HEK293 (cell line): ENCODE measurements around the gene ADPRHL1.

Experiments used
- CTCF ChIA-PET: fragments of 350-600 bp; formaldehyde crosslinking; extraction: SDS; loops from one replicate; lab custom pipeline; 2021; ENCODE audit warnings: antibody characterized with exemption; lab: Yijun Ruan, JAX
- POLR2A ChIA-PET: fragments of 300-600 bp; formaldehyde crosslinking; extraction: SDS; loops from one replicate; lab custom pipeline; 2020; ENCODE audit warnings: antibody characterized with exemption, inconsistent platforms; lab: Yijun Ruan, JAX
- H3K27ac ChIP-seq: fragments of 200-500 bp; sonication (Bioruptor generic); 2 replicates; pipeline ENCODE4 v1.5.1; 2014; ENCODE audit warnings: low read depth, low read length, control low read depth, inconsistent platforms; ENCODE audit errors: extremely low read depth
- H3K36me3 ChIP-seq, 2 experiments: fragments of 200-500 bp in 1 of 2; sonication (Bioruptor generic) in 1 of 2; 1 replicate in 1 of 2; 2 replicates in 1 of 2; pipeline ENCODE4 v1.5.1; 2014 to 2017; ENCODE audit warnings: inconsistent platforms in 2 of 2, low read length in 2 of 2; ENCODE audit not compliant: control insufficient read depth in 2 of 2, insufficient read depth in 1 of 2
- H3K4me1 ChIP-seq: fragments of 200-500 bp; sonication (Bioruptor generic); 2 replicates; pipeline ENCODE4 v1.5.1; 2014; ENCODE audit warnings: mild to moderate bottlenecking, low read length, inconsistent platforms; ENCODE audit not compliant: control insufficient read depth, insufficient read depth
- H3K4me3 ChIP-seq: 2 replicates; pipeline ENCODE4 v1.5.1; 2011; ENCODE audit warnings: low read depth, mild to moderate bottlenecking, control low read depth, low read length, moderate library complexity
- H3K9me3 ChIP-seq: fragments of 200-500 bp; sonication (Bioruptor generic); 2 replicates; pipeline ENCODE4 v1.5.1; 2014; ENCODE audit warnings: low read depth, low read length, inconsistent platforms; ENCODE audit not compliant: control insufficient read depth, insufficient read depth
- EGR2 ChIP-seq: fragments of 450-650 bp; formaldehyde crosslinking; IDR thresholded peaks from 2 replicates; pipeline ENCODE4 v1.5.1; 2016; ENCODE audit warnings: low read depth, missing biosample characterization, missing genetic modification characterization
- GLI2 ChIP-seq: fragments of 450-650 bp; formaldehyde crosslinking; IDR thresholded peaks from 2 replicates; pipeline ENCODE4; 2017; ENCODE audit warnings: missing biosample characterization, missing genetic modification characterization, low read depth, borderline replicate concordance
- GLIS2 ChIP-seq: fragments of 450-650 bp; formaldehyde crosslinking; IDR thresholded peaks from 2 replicates; pipeline ENCODE4 v1.5.1; 2016; ENCODE audit warnings: missing biosample characterization, missing genetic modification characterization
- HOXA7 ChIP-seq: sonication (generic); formaldehyde crosslinking; IDR thresholded peaks from 2 replicates; pipeline ENCODE4 v1.8.1; 2022; ENCODE audit warnings: missing genetic modification reagents, borderline replicate concordance
- MEIS1 ChIP-seq: sonication (generic); formaldehyde crosslinking; IDR thresholded peaks from 2 replicates; pipeline ENCODE4 v1.8.1; 2022; ENCODE audit warnings: missing genetic modification reagents, mild to moderate bottlenecking, borderline replicate concordance
- OSR2 ChIP-seq: fragments of 450-650 bp; formaldehyde crosslinking; IDR thresholded peaks from 2 replicates; pipeline ENCODE4 v1.5.1; 2016; ENCODE audit warnings: missing biosample characterization, missing genetic modification characterization
- REPIN1 ChIP-seq: fragments of 450-650 bp; formaldehyde crosslinking; IDR thresholded peaks from 2 replicates; pipeline ENCODE4 v1.5.1; 2017; ENCODE audit warnings: missing biosample characterization, missing genetic modification characterization, low read depth
- TRIM28 ChIP-seq: IDR thresholded peaks from 2 replicates; pipeline ENCODE4 v1.6.1; 2011; ENCODE audit warnings: low read length, control low read depth, borderline replicate concordance
- YY2 ChIP-seq: fragments of 450-650 bp; formaldehyde crosslinking; IDR thresholded peaks from 2 replicates; pipeline ENCODE4 v1.5.1; 2016; ENCODE audit warnings: missing biosample characterization, missing genetic modification characterization
- ZBTB17 ChIP-seq: fragments of 450-650 bp; formaldehyde crosslinking; IDR thresholded peaks from 2 replicates; pipeline ENCODE4 v1.5.1; 2016; ENCODE audit warnings: missing biosample characterization, missing genetic modification characterization
- ZBTB8A ChIP-seq: fragments of 450-650 bp; formaldehyde crosslinking; IDR thresholded peaks from 2 replicates; pipeline ENCODE4 v1.5.1; 2016; ENCODE audit warnings: missing biosample characterization, missing genetic modification characterization
- ZFHX2 ChIP-seq: fragments of 450-650 bp; formaldehyde crosslinking; conservative IDR thresholded peaks from 2 replicates; pipeline ENCODE4 v1.5.1; 2016; ENCODE audit warnings: missing biosample characterization, missing genetic modification characterization
- ZNF114 ChIP-seq: fragments of 450-650 bp; formaldehyde crosslinking; IDR thresholded peaks from 2 replicates; pipeline ENCODE4 v1.5.0; 2017; ENCODE audit warnings: missing biosample characterization, missing genetic modification characterization
- ZNF140 ChIP-seq: fragments of 450-650 bp; formaldehyde crosslinking; IDR thresholded peaks from 2 replicates; pipeline ENCODE4 v1.5.1; 2016; ENCODE audit warnings: missing biosample characterization, missing genetic modification characterization
- ZNF174 ChIP-seq: fragments of 450-650 bp; formaldehyde crosslinking; IDR thresholded peaks from 2 replicates; pipeline ENCODE4 v1.5.0; 2017; ENCODE audit warnings: missing biosample characterization, mild to moderate bottlenecking, missing genetic modification characterization
- ZNF221 ChIP-seq: fragments of 450-650 bp; formaldehyde crosslinking; IDR thresholded peaks from 2 replicates; pipeline ENCODE4 v1.5.1; 2017; ENCODE audit warnings: missing biosample characterization, missing genetic modification characterization, borderline replicate concordance
- ZNF239 ChIP-seq: fragments of 450-650 bp; formaldehyde crosslinking; IDR thresholded peaks from 2 replicates; pipeline ENCODE4 v1.5.1; 2016; ENCODE audit warnings: missing biosample characterization, missing genetic modification characterization
- ZNF362 ChIP-seq: fragments of 450-650 bp; formaldehyde crosslinking; IDR thresholded peaks from 2 replicates; pipeline ENCODE4 v1.5.1; 2016; ENCODE audit warnings: missing biosample characterization, missing genetic modification characterization
- ZNF398 ChIP-seq: fragments of 450-650 bp; formaldehyde crosslinking; IDR thresholded peaks from 2 replicates; pipeline ENCODE4 v1.5.1; 2017; ENCODE audit warnings: missing biosample characterization, missing genetic modification characterization
- ZNF404 ChIP-seq: fragments of 450-650 bp; formaldehyde crosslinking; IDR thresholded peaks from 2 replicates; pipeline ENCODE4 v1.5.1; 2017; ENCODE audit warnings: missing biosample characterization, missing genetic modification characterization
- ZNF423 ChIP-seq: fragments of 450-650 bp; formaldehyde crosslinking; IDR thresholded peaks from 2 replicates; pipeline ENCODE4 v1.5.1; 2016; ENCODE audit warnings: missing biosample characterization, missing genetic modification characterization
- ZNF521 ChIP-seq: fragments of 450-650 bp; formaldehyde crosslinking; IDR thresholded peaks from 2 replicates; pipeline ENCODE4 v1.5.1; 2017; ENCODE audit warnings: missing biosample characterization, mild to moderate bottlenecking, missing genetic modification characterization
- ZNF530 ChIP-seq: fragments of 450-650 bp; formaldehyde crosslinking; IDR thresholded peaks from 2 replicates; pipeline ENCODE4 v1.5.1; 2016; ENCODE audit warnings: low read depth, missing biosample characterization, missing genetic modification characterization
- ZNF555 ChIP-seq: fragments of 450-650 bp; formaldehyde crosslinking; conservative IDR thresholded peaks from 2 replicates; pipeline ENCODE4 v1.5.1; 2017; ENCODE audit warnings: missing biosample characterization, mild to moderate bottlenecking, missing genetic modification characterization, inconsistent platforms
- ZNF561 ChIP-seq: fragments of 450-650 bp; IDR thresholded peaks from 2 replicates; pipeline ENCODE4 v1.5.1; 2018; ENCODE audit warnings: missing biosample characterization, missing genetic modification characterization, borderline replicate concordance
- ZNF571 ChIP-seq: fragments of 450-650 bp; formaldehyde crosslinking; IDR thresholded peaks from 2 replicates; pipeline ENCODE4 v1.5.0; 2017; ENCODE audit warnings: missing biosample characterization, missing genetic modification characterization
- ZNF621 ChIP-seq: fragments of 450-650 bp; formaldehyde crosslinking; IDR thresholded peaks from 2 replicates; pipeline ENCODE4 v1.5.1; 2017; ENCODE audit warnings: missing biosample characterization, missing genetic modification characterization
- ZSCAN4 ChIP-seq: fragments of 450-650 bp; formaldehyde crosslinking; IDR thresholded peaks from 2 replicates; pipeline ENCODE4 v1.5.1; 2017; ENCODE audit warnings: missing biosample characterization, missing genetic modification characterization
- ZXDB ChIP-seq: fragments of 450-650 bp; formaldehyde crosslinking; IDR thresholded peaks from 2 replicates; pipeline ENCODE4 v1.5.1; 2016; ENCODE audit warnings: missing biosample characterization, missing genetic modification characterization

Gene ADPRHL1

GRCh38 chr13:113410472-113411201, 42.7 kb downstream of the ADPRHL1 start (continued):
- TF ChIP-seq REPIN1 (no peak), ZNF404 (tag by site-specific recombination) (no peak), ZNF362 (tag by site-specific recombination) (no peak), ZBTB17 (peak; percentile 47; the same call in 1 of the 2 replicates), TRIM28 (no peak), ZNF621 (tag by site-specific recombination) (no peak), ZNF423 (tag by site-specific recombination) (peak; percentile 44; the same call in 1 of the 2 replicates), ZNF521 (tag by site-specific recombination) (no peak), ZNF174 (no peak), ZNF530 (tag by site-specific recombination) (no peak), ZNF239 (no peak), ZNF561 (tag by site-specific recombination) (no peak)

- Histone ChIP-seq H3K27ac (no peak overlapping the region), H3K4me3 (no peak overlapping the region), H3K9me3 (no peaks in the 10 kb centered on the region), H3K36me3 (no peaks in the 10 kb centered on the region), H3K4me1 (no peaks in the 10 kb centered on the region)
- TF ChIP-seq MEIS1 (CRISPR knock-in tag) (no peak), ZNF140 (no peak), ZNF114 (tag by site-specific recombination) (no peak), ZNF521 (tag by site-specific recombination) (no peak), ZXDB (tag by site-specific recombination) (no peak), ZNF555 (tag by site-specific recombination) (no peak), ZNF571 (tag by site-specific recombination) (no peak), TRIM28 (no peak), ZFHX2 (peak; percentile 21; the same call in 1 of the 2 replicates), YY2 (tag by site-specific recombination) (no peak), EGR2 (0 out of 2 replicates have a peak, but pooled peaks have one; percentile 25), GLI2 (tag by site-specific recombination) (no peak), ZBTB17 (no peak)
- POLR2A ChIA-PET = no interaction called here
- CTCF ChIA-PET = interaction anchor here (1.0 kb wide), 1 partner anchor 17 kb away, joined by 3 read pairs; no protein-coding TSS in a partner anchor
Measured at GRCh38 chr13:113408562-113408961, 44.7 kb downstream of the ADPRHL1 start.

GRCh38 chr13:113407531-113408393, 45.5 kb downstream of the ADPRHL1 start:
- Histone ChIP-seq H3K4me1 (no peaks in the 10 kb centered on the region), H3K4me3 (no peak overlapping the region), H3K27ac (no peak overlapping the region), H3K9me3 (no peaks in the 10 kb centered on the region), H3K36me3 (no peaks in the 10 kb centered on the region)
- POLR2A ChIA-PET = no interaction called here
- CTCF ChIA-PET = no interaction called here
- TF ChIP-seq ZBTB8A (tag by site-specific recombination) (no peak), ZNF221 (tag by site-specific recombination) (no peak), GLIS2 (tag by site-specific recombination) (no peak), ZNF398 (tag by site-specific recombination) (no peak), OSR2 (tag by site-specific recombination) (no peak), ZSCAN4 (tag by site-specific recombination) (no peak), HOXA7 (no peak)
